ENCODE data around the gene KRTAP5-6. TPM values are rescaled to one million over a fixed set of nuclear protein-coding genes. Genes with fewer than 3 reads are reported as not detected.
"Not testable (repeated sequence)": the region's sequence is repeated elsewhere in the genome, so short reads cannot be mapped to it uniquely, and the experiment has no call there.

Gene KRTAP5-6
- total RNA-seq, 1 donor from 2014 or later = not detected

- no peak for FAIRE-seq
These were observed 36.7 kb upstream of the KRTAP5-6 start for GRCh38 chr11:1660111-1660867.

GRCh38 chr11:1661454-1662269, 35.3 kb upstream of the KRTAP5-6 start:
- FAIRE-seq; DNase-seq (ENCODE audit: low spot score in 2 of 2): not testable (repeated sequence)

More at GRCh38 chr11:1660111-1660867, 36.7 kb upstream of the KRTAP5-6 start:
- DNase-seq (ENCODE audit: low spot score in 2 of 2) = no peak

GRCh38 chr11:1662699-1663283, 34.2 kb upstream of the KRTAP5-6 start:
- DNase-seq (ENCODE audit: low spot score in 2 of 2); FAIRE-seq: not testable (repeated sequence)

GRCh38 chr11:1665313-1665712, 31.7 kb upstream of the KRTAP5-6 start:
- FAIRE-seq (no peak), DNase-seq (ENCODE audit: low spot score in 2 of 2) (no peak)

GRCh38 chr11:1667121-1667850, 29.7 kb upstream of the KRTAP5-6 start:
- no peak for DNase-seq (ENCODE audit: low spot score in 2 of 2)
- no peak for FAIRE-seq

- no peak for DNase-seq (ENCODE audit: low spot score in 2 of 2)
- no peak for FAIRE-seq
These were observed 29.1 kb upstream of the KRTAP5-6 start for GRCh38 chr11:1667906-1668305.

- FAIRE-seq (no peak), DNase-seq (ENCODE audit: low spot score in 2 of 2) (no peak)
These were observed 28.0 kb upstream of the KRTAP5-6 start for GRCh38 chr11:1668911-1669473.

- no peak for FAIRE-seq
- peak; percentile 28 to 41 for DNase-seq (ENCODE audit: low spot score in 2 of 2)
These were observed 27.3 kb upstream of the KRTAP5-6 start for GRCh38 chr11:1669546-1670218.

GRCh38 chr11:1670457-1670856, 26.5 kb upstream of the KRTAP5-6 start:
- peak; percentile 86 for FAIRE-seq
- not testable (repeated sequence) for DNase-seq (ENCODE audit: low spot score in 2 of 2)

GRCh38 chr11:1670905-1671371, 26.1 kb upstream of the KRTAP5-6 start:
- FAIRE-seq (no peak), DNase-seq (ENCODE audit: low spot score in 2 of 2) (no peak)

GRCh38 chr11:1671658-1672057, 25.3 kb upstream of the KRTAP5-6 start:
- FAIRE-seq (no peak), DNase-seq (ENCODE audit: low spot score in 2 of 2) (no peak)

GRCh38 chr11:1672613-1673350, 24.2 kb upstream of the KRTAP5-6 start:
- FAIRE-seq (no peak), DNase-seq (ENCODE audit: low spot score in 2 of 2) (no peak)

GRCh38 chr11:1673446-1674172, 23.4 kb upstream of the KRTAP5-6 start:
- FAIRE-seq (no peak), DNase-seq (ENCODE audit: low spot score in 2 of 2) (no peak)

- FAIRE-seq = no peak
- DNase-seq (ENCODE audit: low spot score in 2 of 2) = no peak
These were observed 22.5 kb upstream of the KRTAP5-6 start for GRCh38 chr11:1674173-1675131.

- DNase-seq (ENCODE audit: low spot score in 2 of 2) (no peak), FAIRE-seq (no peak)
These were observed 21.3 kb upstream of the KRTAP5-6 start for GRCh38 chr11:1675536-1676228.

- no peak for DNase-seq (ENCODE audit: low spot score in 2 of 2)
These were observed 20.7 kb upstream of the KRTAP5-6 start for GRCh38 chr11:1676229-1676740.

More at GRCh38 chr11:1676229-1676740, 20.7 kb upstream of the KRTAP5-6 start:
- FAIRE-seq = no peak

Data from frontal cortex (tissue), 4 donors.